ENCODE data around the gene BGN.

The BGN gene

GRCh38 chrX:153494541-153495361 is at the start of gene BGN:
Gene BGN (plus strand): TSS chrX:153494980. CDS start chrX:153504632, 9,652 bp downstream.
- peak in 1 of 2 donors; percentile 27 for DNase-seq

- no peak for DNase-seq
Observed at GRCh38 chrX:153445106-153445855, 49.5 kb upstream of the BGN start.

DNA sequence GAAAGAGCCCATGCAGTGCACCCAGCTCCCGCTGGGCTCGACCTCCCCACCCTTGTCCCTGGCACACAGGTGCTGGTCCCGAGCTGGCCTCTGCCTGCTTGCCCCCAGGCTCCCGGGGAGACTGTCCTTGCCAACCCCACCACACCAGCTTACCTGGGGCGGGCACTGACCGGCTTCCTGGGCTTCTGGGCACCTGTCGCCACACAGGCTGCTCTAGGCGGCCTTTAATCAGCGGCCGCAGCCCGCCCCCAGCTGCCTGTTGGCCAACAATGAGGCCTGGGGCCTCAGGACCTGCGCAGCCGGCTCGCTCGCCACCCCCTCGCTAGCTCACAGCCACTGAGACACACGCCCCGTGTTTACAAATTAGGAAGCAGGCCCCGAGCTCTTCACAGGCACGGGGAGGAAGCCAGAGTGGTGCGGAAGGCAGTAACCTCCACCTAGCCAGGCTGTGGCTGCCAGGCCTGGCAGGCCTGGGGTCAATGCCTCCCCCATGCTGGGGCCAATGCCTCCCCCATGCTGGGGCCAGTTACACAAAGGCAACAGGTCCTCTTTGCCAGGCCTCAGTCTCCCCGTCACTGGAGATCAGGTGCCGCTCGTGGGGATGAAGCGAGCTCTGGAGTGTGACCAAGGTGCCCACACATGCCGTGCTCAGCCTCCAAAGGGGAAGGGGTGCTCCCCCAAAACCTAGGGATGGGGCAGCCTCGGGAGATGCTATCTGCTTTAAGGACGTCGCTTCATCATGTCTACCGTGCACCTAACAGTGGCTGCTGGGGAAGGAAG is 48.7 kb upstream of the BGN start, which contains the start of gene TREX2:
TREX2 (minus strand) TSS at position 201 of the 780 bp plus-strand sequence. CDS start 626 bp downstream, outside the sequence.
- no peak for DNase-seq

- DNase-seq = no peak
Observed at GRCh38 chrX:153446636-153446936, 48.2 kb upstream of the BGN start.

GRCh38 chrX:153446950-153447580 is 47.7 kb upstream of the BGN start:
- DNase-seq = no peak

- DNase-seq = no peak
Observed at GRCh38 chrX:153447581-153447960, 47.2 kb upstream of the BGN start.

GRCh38 chrX:153448556-153449367 is 46.0 kb upstream of the BGN start:
- DNase-seq = no peak

GRCh38 chrX:153449368-153450113 is 45.2 kb upstream of the BGN start:
- no peak for DNase-seq

- DNase-seq = no peak
Observed at GRCh38 chrX:153450114-153450948, 44.4 kb upstream of the BGN start.

DNA sequence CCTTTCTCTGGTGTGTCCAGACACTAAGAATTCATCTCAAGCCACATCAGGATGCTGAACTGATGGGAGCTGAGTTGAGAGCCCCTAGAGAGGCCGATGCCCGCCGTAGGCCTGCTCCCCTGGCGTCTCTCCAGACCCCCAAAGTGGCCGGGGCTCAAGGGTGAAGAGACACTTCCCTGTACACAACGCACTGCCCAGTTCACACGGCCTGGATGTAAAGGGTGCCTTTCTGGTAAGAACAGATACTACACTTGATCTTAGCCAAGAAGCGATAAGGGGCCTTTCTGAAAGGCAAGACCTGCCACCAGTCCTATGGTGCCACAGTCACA is 43.9 kb upstream of the BGN start:
- DNase-seq = no peak

- DNase-seq = no peak
Observed at GRCh38 chrX:153454901-153455550, 39.8 kb upstream of the BGN start.

DNA sequence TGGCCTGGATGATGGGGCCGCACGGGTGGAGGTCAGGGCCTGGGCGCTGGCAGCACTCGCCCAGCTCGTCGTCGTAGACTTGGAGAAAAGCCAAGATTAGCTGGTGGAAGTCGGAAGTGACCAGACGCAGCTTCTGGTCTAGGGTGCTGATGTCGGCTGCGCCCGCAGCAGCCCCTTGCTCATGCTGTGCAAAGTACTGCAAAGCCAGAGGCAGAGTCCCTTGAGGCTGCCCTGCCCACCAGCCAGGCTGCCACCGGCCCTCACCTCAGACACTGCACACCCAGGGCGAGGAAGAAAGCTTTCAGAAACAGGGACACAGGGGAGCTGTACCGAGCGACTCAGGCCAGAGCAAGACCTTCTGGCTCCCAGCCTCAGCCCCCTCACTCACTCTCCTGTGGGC is 39.2 kb upstream of the BGN start:
- no peak for DNase-seq

DNA sequence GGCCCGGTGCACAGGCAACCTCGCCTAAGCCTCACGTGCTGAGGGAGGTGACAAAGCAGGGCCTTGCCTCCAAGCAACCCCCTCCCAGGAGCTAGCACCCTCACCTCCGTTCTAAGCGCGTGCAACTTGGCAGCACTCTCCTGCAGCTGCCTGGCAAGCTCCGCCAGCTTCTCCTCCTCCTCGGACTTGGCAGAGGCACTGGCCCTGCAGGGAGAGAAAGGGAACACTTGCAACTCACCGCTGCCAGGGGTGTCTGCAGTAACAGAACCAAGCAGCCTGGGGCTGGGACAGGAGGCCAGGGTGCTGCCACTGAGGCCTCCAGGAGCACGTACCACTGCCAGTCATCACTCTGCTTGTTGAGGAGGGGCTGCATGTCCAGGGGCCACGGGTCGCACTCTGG is 38.6 kb upstream of the BGN start:
- DNase-seq = no peak

- DNase-seq = no peak
Observed at GRCh38 chrX:153456704-153457103, 38.1 kb upstream of the BGN start.

- DNase-seq = no peak
Observed at GRCh38 chrX:153457136-153457825, 37.5 kb upstream of the BGN start.

- no peak for DNase-seq
Observed at GRCh38 chrX:153457827-153458466, 36.8 kb upstream of the BGN start.

DNA sequence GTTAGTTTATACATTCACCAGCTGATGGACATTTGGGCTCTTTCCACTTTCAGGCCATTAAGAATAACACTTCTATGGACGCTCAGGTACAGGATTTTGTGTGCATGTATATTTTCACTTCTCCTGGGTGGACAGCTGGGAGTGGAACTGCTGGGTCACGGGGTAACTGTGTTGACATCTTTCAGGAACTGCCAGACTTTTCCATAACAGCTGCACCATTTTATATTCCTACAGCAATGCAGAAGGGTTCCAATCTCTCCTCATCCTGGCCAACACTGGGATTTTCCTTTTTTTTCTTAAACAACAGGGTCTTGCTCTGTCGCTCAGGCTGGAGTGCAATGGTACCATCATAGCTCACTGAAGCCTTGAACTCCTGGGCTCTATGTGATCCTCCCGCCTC is 36.3 kb upstream of the BGN start:
- no peak for DNase-seq

DNA sequence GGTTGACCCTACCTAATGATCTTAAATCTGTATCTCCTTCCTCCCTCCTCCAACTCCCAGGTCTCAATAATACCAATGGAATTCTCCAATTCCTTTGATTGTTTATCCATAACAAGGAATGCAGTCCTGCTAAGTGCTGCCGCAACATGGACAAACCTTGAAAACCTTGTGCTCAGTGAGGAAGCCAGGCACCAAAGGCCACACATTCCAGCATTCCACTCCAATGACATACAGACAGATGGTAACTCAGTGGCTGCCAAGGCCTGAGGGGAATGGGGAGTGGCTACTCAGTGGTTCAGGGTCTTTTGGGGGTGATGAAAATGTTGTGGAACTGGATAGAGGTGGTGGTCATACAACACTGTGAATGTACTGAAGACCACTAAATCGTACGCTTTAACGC is 34.8 kb upstream of the BGN start:
- DNase-seq = no peak

DNA sequence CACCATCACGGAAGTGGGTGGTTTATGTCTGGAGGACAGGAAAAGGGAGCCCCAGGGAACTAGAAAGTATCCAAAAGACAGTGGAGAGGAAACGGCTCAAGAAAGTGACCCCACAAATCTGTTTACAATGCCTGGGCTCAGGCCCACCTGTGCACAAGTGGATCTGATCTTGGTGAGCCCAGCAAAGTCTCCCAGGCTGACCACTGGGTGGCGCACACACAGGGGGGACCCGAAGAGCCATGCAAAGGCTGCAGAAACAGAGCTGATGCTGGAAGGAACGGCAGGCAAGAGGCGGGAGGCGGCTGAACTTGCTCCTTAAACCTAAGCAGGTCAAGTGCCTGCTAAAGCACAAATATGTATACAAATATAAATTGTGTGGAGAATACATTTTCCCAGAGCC is 34.0 kb upstream of the BGN start:
- no peak for DNase-seq
